OCI-LY7 (cell line): Measurements from ENCODE around the gene GYS1. TPM values are rescaled to one million over a fixed set of nuclear protein-coding genes. Genes with fewer than 3 reads are reported as not detected.

Experiments
- BruUV-seq: library from RNA; stranded (reverse); fragments of 400-500 nt; replicated peaks from 2 replicates; lab custom pipeline; 2021; lab: Mats Ljungman, UMichigan
- CTCF ChIA-PET: fragments of 300-600 bp; sonication (Branson Sonifier 250); formaldehyde crosslinking; loops from one replicate; lab custom pipeline; 2022; ENCODE audit warnings: antibody characterized with exemption; ENCODE audit not compliant: unreplicated experiment; lab: Charles Lee
- POLR2A ChIA-PET: fragments of 300-600 bp; sonication (Branson Sonifier 250); formaldehyde crosslinking; loops from one replicate; lab custom pipeline; 2022; ENCODE audit warnings: antibody characterized with exemption; lab: Charles Lee
- DNase-seq: peaks from one replicate; pipeline ENCODE4 v3.0.0-alpha.2; 2015; ENCODE audit warnings: low spot score
- H2AFZ ChIP-seq: fragments of 200-600 bp; sonication (generic), shearing (Covaris generic); 2 replicates; pipeline ENCODE4 v1.6.1; 2014; ENCODE audit warnings: mild to moderate bottlenecking, antibody characterized with exemption, low read length, moderate library complexity
- H3K27ac ChIP-seq: fragments of 200-600 bp; sonication (generic); 2 replicates; pipeline ENCODE4 v1.5.1; 2014; ENCODE audit warnings: mixed run types, low read depth, mild to moderate bottlenecking, moderate library complexity, low read length, inconsistent platforms; ENCODE audit not compliant: poor library complexity, severe bottlenecking
- H3K36me3 ChIP-seq: fragments of 200-600 bp; sonication (generic); 2 replicates; pipeline ENCODE4 v1.6.1; 2014; ENCODE audit warnings: mild to moderate bottlenecking, antibody characterized with exemption, low read length, moderate library complexity, mixed read lengths; ENCODE audit not compliant: insufficient read depth
- H3K4me1 ChIP-seq: fragments of 200-600 bp; sonication (generic); 2 replicates; pipeline ENCODE4 v1.5.1; 2014; ENCODE audit warnings: mild to moderate bottlenecking, low read length; ENCODE audit not compliant: insufficient read depth, poor library complexity, severe bottlenecking
- H3K4me2 ChIP-seq: fragments of 200-600 bp; sonication (generic); 2 replicates; pipeline ENCODE4 v1.6.1; 2014; ENCODE audit warnings: mild to moderate bottlenecking, low read length
- H3K4me3 ChIP-seq: fragments of 200-600 bp; sonication (generic); 2 replicates; pipeline ENCODE4 v1.5.1; 2014; ENCODE audit warnings: mild to moderate bottlenecking, low read depth, low read length; ENCODE audit not compliant: poor library complexity, severe bottlenecking
- H3K79me2 ChIP-seq: fragments of 200-600 bp; sonication (generic); 2 replicates; pipeline ENCODE4 v1.6.1; 2016; ENCODE audit warnings: low read depth, mild to moderate bottlenecking, low read length, moderate library complexity, mixed read lengths; ENCODE audit not compliant: insufficient read depth
- H3K9me2 ChIP-seq: fragments of 200-600 bp; sonication (generic); 2 replicates; pipeline ENCODE4 v1.6.1; 2016; ENCODE audit warnings: mild to moderate bottlenecking, low read length, mixed read lengths; ENCODE audit not compliant: insufficient read depth
- H3K9me3 ChIP-seq: fragments of 200-600 bp; sonication (generic); 2 replicates; pipeline ENCODE4 v1.6.1; 2014; ENCODE audit warnings: mild to moderate bottlenecking, mixed run types, low read length, mixed read lengths
- H4K20me1 ChIP-seq: fragments of 200-600 bp; sonication (generic); 2 replicates; pipeline ENCODE4 v1.6.1; 2014; ENCODE audit warnings: mild to moderate bottlenecking, antibody characterized with exemption, low read length, moderate library complexity, mixed read lengths; ENCODE audit not compliant: insufficient read depth
- CTCF ChIP-seq: fragments of 200-600 bp; sonication (generic); conservative IDR thresholded peaks from 2 replicates; pipeline ENCODE4 v1.5.1; 2014; ENCODE audit warnings: mild to moderate bottlenecking, antibody characterized with exemption, low read length, moderate library complexity, mixed read lengths
- EZH2phosphoT487 ChIP-seq: fragments of 200-600 bp; sonication (generic); IDR thresholded peaks from 2 replicates; pipeline ENCODE4 v1.6.1; 2018; ENCODE audit warnings: low read depth, borderline replicate concordance, mild to moderate bottlenecking, mixed run types, antibody characterized with exemption, low read length, moderate library complexity, mixed read lengths
- intact Hi-C: fragments of 100-400 bp; cut with micrococcal nuclease; formaldehyde crosslinking; loops from one replicate; pipeline ENCODE4 v1.10.0; 2022; ENCODE audit not compliant: unreplicated experiment
- total RNA-seq, 2 experiments: library from RNA; depleted of rRNA in 1 of 2; stranded (reverse); fragments of >200 nt in 1 of 2; shearing (Covaris generic) in 1 of 2; gene quantifications; 2 replicates each; pipeline ENCODE4 v1.2.3, GENCODE V29; 2014 to 2022

The GYS1 gene
- total RNA-seq, 2 experiments from 2014 or later = 20.0 to 29.9 TPM

GRCh38 chr19:48977061-48977460 is 16.0 kb downstream of the GYS1 start:
- no peak overlapping the region for H2AFZ ChIP-seq
- no peaks in the 10 kb centered on the region for H3K9me2 ChIP-seq
- H3K4me3 ChIP-seq = no peak overlapping the region
- H3K36me3 ChIP-seq = peaks cover 14% of the 10 kb centered on the region
- H3K4me2 ChIP-seq = no peak overlapping the region
- intact Hi-C loops = no loop called here
- BruUV-seq = no TSS peak
- DNase-seq = no peak
- POLR2A ChIA-PET = interaction anchor here (0.6 to 1.2 kb wide), 3 partner anchors 13 to 108 kb away, joined by 3 to 4 read pairs (median 3); partner anchors contain the start of genes GYS1 and RUVBL2
- TF ChIP-seq CTCF (no peak), EZH2phosphoT487 (no peak)
- H3K9me3 ChIP-seq = no peaks in the 10 kb centered on the region
- no peaks in the 10 kb centered on the region for H4K20me1 ChIP-seq
- H3K79me2 ChIP-seq = no peaks in the 10 kb centered on the region
- H3K4me1 ChIP-seq = no peaks in the 10 kb centered on the region
- no peak overlapping the region for H3K27ac ChIP-seq
- CTCF ChIA-PET = no interaction called here

- CTCF ChIA-PET = no interaction called here
- no peaks in the 10 kb centered on the region for H3K9me2 ChIP-seq
- TF ChIP-seq EZH2phosphoT487 (no peak), CTCF (no peak)
- H3K4me2 ChIP-seq = no peak overlapping the region
- no TSS peak for BruUV-seq
- H3K9me3 ChIP-seq = no peaks in the 10 kb centered on the region
- H3K4me3 ChIP-seq = no peak overlapping the region
- no peak overlapping the region for H3K27ac ChIP-seq
- no peaks in the 10 kb centered on the region for H3K79me2 ChIP-seq
- H2AFZ ChIP-seq = no peak overlapping the region
- peaks cover 14% of the 10 kb centered on the region for H3K36me3 ChIP-seq
- intact Hi-C loops = no loop called here
- POLR2A ChIA-PET = interaction anchor here (0.6 to 1.0 kb wide), 5 partner anchors 14 to 594 kb away, joined by 3 read pairs; no protein-coding TSS in a partner anchor
- peaks cover 2% of the 10 kb centered on the region for H3K4me1 ChIP-seq
- peak; percentile 70 for DNase-seq
- no peaks in the 10 kb centered on the region for H4K20me1 ChIP-seq
These were observed 16.9 kb downstream of the GYS1 start for GRCh38 chr19:48975947-48976847.
